Measurements from ENCODE around the gene PSPC1. TPM values are rescaled to one million over a fixed set of nuclear protein-coding genes. Genes with fewer than 3 reads are reported as not detected.
A peak's percentile ranks its signal among the peaks of the same experiment; 100 is the strongest.
"Not testable (repeated sequence)": the region's sequence is repeated elsewhere in the genome, so short reads cannot be mapped to it uniquely, and the experiment has no call there.

The PSPC1 gene, protein sequence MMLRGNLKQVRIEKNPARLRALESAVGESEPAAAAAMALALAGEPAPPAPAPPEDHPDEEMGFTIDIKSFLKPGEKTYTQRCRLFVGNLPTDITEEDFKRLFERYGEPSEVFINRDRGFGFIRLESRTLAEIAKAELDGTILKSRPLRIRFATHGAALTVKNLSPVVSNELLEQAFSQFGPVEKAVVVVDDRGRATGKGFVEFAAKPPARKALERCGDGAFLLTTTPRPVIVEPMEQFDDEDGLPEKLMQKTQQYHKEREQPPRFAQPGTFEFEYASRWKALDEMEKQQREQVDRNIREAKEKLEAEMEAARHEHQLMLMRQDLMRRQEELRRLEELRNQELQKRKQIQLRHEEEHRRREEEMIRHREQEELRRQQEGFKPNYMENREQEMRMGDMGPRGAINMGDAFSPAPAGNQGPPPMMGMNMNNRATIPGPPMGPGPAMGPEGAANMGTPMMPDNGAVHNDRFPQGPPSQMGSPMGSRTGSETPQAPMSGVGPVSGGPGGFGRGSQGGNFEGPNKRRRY
- total RNA-seq = 100 to 1,000 TPM in 2 of 6 donors, 10 to 100 TPM in 4; 38.0 to 265 (median 69.7) TPM

DNA sequence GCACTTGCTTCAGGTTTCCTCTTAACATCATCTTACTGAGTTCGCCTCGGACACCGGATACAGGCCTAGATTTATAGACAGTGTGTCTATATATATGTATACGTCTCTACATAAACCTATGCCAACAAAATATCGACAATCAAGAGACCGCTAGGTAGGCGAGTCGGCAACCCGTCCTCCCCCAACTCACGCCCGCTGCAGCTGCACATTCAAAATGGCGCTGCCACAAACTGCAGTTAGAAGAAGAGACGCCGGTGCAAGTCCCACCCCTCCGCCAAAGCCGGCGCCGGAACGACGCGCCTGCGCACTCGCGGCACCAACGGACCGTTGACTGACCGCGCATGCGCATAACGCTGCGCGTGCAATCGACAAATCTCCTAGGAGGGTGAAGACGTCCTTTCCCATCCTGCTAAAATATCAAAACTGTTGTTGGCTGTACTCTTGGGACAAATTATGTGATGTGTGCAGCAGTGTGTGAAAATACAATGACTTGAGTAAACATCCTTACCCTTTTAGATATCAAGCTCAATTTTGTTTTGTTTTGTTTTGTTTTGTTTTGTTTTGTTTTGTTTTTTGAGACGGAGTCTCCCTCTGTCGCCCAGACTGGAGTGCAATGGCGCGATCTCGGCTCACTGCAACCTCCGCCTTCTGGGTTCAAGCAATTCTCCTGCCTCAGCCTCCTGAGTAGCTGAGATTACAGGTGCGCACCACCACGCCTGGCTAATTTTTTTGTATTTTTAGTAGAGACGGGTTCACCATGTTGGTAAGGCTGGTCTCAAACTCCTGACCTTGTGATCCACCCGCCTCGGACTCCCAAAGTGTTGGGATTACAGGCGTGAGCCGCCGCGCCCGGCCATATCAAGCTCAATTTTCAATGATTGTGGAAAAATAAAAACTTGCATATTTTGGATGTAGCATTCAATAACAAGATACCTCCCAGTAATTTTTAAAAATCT, at the start of gene PSPC1:
TSS of gene PSPC1 (minus strand) at position 219 of the 956 bp plus-strand sequence. CDS start at position 31, 188 bp downstream.
- peak; percentile 94 to 99 for DNase-seq
- 19% methylated on average over 50 of the region's 50 CpGs for WGBS, 2 donors

DNA sequence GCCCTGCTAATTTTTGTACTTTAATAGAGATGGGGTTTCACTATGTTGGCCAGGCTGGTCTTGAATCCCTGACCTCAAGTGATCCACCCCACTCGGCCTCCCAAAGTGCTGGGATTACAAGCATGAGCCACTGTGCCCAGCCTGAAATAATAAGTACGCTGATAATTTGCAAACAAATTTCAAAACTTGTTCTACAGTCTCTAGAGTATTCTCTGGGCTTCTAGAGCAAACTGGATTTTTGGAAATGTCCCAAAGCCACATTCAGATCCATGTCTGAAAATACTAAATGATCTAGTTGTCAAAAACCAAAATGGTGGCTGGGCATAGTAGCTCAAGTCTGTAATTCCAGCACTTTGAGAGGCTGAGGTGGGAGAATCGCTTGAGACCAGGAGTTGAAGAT, 39.9 kb upstream of the PSPC1 start:
- Histone ChIP-seq H3K27ac (no peak overlapping the region), H3K36me3 (peaks cover 0 to 56% (median 13%) of the 10 kb centered on the region in 4 donors), H3K9me3 (no peaks in the 10 kb centered on the region), H3K4me1 (peaks cover 0 to 2% (median 0%) of the 10 kb centered on the region in 4 donors), H3K4me3 (no peak overlapping the region), H3K27me3 (no peaks in the 10 kb centered on the region)
- TF ChIP-seq POLR2AphosphoS5 (IDR thresholded peaks at IDR 0.05) = no peak
- TF ChIP-seq, protein P1, sequence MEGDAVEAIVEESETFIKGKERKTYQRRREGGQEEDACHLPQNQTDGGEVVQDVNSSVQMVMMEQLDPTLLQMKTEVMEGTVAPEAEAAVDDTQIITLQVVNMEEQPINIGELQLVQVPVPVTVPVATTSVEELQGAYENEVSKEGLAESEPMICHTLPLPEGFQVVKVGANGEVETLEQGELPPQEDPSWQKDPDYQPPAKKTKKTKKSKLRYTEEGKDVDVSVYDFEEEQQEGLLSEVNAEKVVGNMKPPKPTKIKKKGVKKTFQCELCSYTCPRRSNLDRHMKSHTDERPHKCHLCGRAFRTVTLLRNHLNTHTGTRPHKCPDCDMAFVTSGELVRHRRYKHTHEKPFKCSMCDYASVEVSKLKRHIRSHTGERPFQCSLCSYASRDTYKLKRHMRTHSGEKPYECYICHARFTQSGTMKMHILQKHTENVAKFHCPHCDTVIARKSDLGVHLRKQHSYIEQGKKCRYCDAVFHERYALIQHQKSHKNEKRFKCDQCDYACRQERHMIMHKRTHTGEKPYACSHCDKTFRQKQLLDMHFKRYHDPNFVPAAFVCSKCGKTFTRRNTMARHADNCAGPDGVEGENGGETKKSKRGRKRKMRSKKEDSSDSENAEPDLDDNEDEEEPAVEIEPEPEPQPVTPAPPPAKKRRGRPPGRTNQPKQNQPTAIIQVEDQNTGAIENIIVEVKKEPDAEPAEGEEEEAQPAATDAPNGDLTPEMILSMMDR (IDR thresholded peaks at IDR 0.05) = no peak
- no peak for TF ChIP-seq POLR2A (IDR thresholded peaks at IDR 0.05)
- no peak for TF ChIP-seq EP300 (IDR thresholded peaks at IDR 0.05)
- DNase-seq (no peak), ATAC-seq (ENCODE audit: low FRiP score in 2 of 2) (no peak)
- 94 to 98% methylated on average over 3 of the region's 3 CpGs for WGBS, 2 donors

More for the DNA sequence above, at the start of gene PSPC1:
- H3K36me3 ChIP-seq, H3K9me3 ChIP-seq, H3K27me3 ChIP-seq: not testable (repeated sequence)
- ATAC-seq (ENCODE audit: low FRiP score in 2 of 2) = peak; percentile 96 to 99
- peak in 1 of 4 donors; percentile 10 for TF ChIP-seq EP300 (IDR thresholded peaks at IDR 0.05)
- TF ChIP-seq POLR2A (IDR thresholded peaks at IDR 0.05) = peak in 3 of 4 donors; percentile 88 to 98 (median 94)
- TF ChIP-seq POLR2AphosphoS5 (IDR thresholded peaks at IDR 0.05) = peak; percentile 85 to 96
- H3K4me1 ChIP-seq = peaks cover 3 to 11% (median 7%) of the 10 kb centered on the region in 4 donors
- peak within 1 kb of the TSS; percentile 95 to 99 (median 96) for H3K27ac ChIP-seq
- H3K4me3 ChIP-seq = peak within 1 kb of the TSS; percentile 66 to 89 (median 80)

DNA sequence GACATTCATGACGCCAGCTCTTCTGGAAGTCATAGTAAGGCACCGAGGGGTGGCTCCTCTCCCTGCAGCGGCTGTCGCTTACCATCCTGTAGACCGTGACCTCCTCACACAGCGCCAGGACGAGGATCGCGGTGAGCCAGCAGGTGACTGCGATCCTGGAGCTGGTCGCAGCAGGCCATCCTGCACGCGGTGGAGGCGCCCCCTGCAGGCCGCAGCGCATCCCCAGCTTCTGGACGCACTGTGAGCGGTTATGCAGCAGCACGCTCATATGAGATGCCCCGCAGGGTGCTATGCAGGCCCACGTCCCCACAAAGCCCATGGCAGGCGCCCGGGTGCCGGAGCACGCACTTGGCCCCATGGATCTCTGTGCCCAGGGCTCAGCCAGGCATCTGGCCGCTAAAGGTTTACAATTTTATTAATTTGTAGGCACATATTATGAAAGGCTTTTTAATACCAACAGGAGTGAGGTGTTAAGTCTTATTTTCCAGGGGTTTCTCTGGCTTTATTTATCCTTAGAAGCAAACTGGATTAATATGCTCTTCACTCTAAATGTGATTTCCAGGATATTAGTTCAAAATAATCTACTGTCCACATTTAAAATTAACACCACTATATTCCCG, 35.6 kb upstream of the PSPC1 start:
- H3K4me3 ChIP-seq = no peak overlapping the region
- DNase-seq (peak; percentile 86 to 96), ATAC-seq (ENCODE audit: low FRiP score in 2 of 2) (peak; percentile 77 to 92)
- peaks cover 0 to 3% (median 0%) of the 10 kb centered on the region in 4 donors for H3K4me1 ChIP-seq
- H3K36me3 ChIP-seq = peaks cover 0 to 23% (median 4%) of the 10 kb centered on the region in 4 donors
- H3K27me3 ChIP-seq = no peaks in the 10 kb centered on the region
- 80 to 87% methylated on average over 10 to 20 of the region's 27 CpGs for WGBS, 2 donors
- no peak overlapping the region for H3K27ac ChIP-seq
- no peaks in the 10 kb centered on the region for H3K9me3 ChIP-seq
- TF ChIP-seq POLR2AphosphoS5 (IDR thresholded peaks at IDR 0.05) = no peak
- TF ChIP-seq, protein P1 (IDR thresholded peaks at IDR 0.05) = peak; percentile 47 to 81 (median 67)
- no peak for TF ChIP-seq EP300 (IDR thresholded peaks at IDR 0.05)

DNA sequence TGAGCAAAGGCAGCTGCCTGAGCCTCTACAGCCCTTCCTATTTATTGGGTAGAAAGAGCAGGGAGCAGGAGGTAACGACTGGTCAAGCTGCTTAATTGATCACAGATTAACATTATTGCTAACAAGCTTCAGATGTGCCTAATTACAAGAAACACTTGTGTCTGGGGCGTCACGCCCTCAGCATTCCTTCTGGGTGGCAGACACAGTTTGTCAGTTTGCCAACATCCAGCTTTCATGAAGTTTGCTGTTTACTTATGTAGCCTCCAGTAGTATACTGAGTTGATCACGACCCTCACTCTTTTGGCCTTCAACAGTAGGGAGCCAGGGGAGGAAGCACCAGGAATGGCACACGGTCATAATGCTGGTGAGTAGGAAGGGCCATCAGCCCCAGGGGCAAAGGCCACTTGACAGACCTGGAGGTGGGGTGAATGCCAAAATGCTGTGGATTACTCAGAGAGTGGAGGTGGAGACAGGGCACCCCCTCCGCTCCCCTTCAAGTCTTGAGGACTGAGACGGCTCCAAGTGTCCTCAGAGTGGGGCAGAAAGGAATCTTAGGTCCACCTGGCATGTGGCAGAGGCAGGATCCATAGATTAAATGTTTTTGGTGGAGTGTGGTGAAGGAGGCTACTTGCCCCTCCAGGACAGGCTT, 34.9 kb upstream of the PSPC1 start:
- Histone ChIP-seq H3K36me3 (peaks cover 0 to 23% (median 4%) of the 10 kb centered on the region in 4 donors), H3K27ac (no peak overlapping the region), H3K4me1 (peaks cover 0 to 3% (median 0%) of the 10 kb centered on the region in 4 donors), H3K27me3 (no peaks in the 10 kb centered on the region), H3K4me3 (no peak overlapping the region), H3K9me3 (no peaks in the 10 kb centered on the region)
- peak; percentile 31 to 34 for ATAC-seq (ENCODE audit: low FRiP score in 2 of 2)
- WGBS, 2 donors = 79 to 81% methylated on average over 7 of the region's 7 CpGs
- no peak for TF ChIP-seq POLR2A (IDR thresholded peaks at IDR 0.05)
- TF ChIP-seq EP300 (IDR thresholded peaks at IDR 0.05) = no peak
- TF ChIP-seq POLR2AphosphoS5 (IDR thresholded peaks at IDR 0.05) = no peak
- TF ChIP-seq, protein P1 (IDR thresholded peaks at IDR 0.05) = no peak
- peak in 1 of 2 donors; percentile 26 for DNase-seq
